ENCODE data around the gene PPM1N. TPM values are rescaled to one million over a fixed set of nuclear protein-coding genes. Genes with fewer than 3 reads are reported as not detected.

The PPM1N gene
- total and polyA plus RNA-seq, 7 donors = 1.2 to 4.2 (median 2.5) TPM

GRCh38 chr19:45468803-45469131, 29.5 kb upstream of the PPM1N start:
- intact Hi-C loops (cut with DNase I) = no loop called here
- TF ChIP-seq POLR2A (IDR thresholded peaks at IDR 0.05) (no peak), EP300 (IDR thresholded peaks at IDR 0.05) (no peak), POLR2AphosphoS5 (IDR thresholded peaks at IDR 0.05) (no peak)
- TF ChIP-seq, protein P1, sequence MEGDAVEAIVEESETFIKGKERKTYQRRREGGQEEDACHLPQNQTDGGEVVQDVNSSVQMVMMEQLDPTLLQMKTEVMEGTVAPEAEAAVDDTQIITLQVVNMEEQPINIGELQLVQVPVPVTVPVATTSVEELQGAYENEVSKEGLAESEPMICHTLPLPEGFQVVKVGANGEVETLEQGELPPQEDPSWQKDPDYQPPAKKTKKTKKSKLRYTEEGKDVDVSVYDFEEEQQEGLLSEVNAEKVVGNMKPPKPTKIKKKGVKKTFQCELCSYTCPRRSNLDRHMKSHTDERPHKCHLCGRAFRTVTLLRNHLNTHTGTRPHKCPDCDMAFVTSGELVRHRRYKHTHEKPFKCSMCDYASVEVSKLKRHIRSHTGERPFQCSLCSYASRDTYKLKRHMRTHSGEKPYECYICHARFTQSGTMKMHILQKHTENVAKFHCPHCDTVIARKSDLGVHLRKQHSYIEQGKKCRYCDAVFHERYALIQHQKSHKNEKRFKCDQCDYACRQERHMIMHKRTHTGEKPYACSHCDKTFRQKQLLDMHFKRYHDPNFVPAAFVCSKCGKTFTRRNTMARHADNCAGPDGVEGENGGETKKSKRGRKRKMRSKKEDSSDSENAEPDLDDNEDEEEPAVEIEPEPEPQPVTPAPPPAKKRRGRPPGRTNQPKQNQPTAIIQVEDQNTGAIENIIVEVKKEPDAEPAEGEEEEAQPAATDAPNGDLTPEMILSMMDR (IDR thresholded peaks at IDR 0.05) = no peak
- Histone ChIP-seq H3K27me3 (no peaks in the 10 kb centered on the region), H3K4me1 (peaks cover 0 to 36% (median 30%) of the 10 kb centered on the region in 4 donors), H3K27ac (peak overlapping the region; percentile 94 to 97 (median 96)), H3K36me3 (no peaks in the 10 kb centered on the region), H3K4me3 (peak overlapping the region; percentile 48 to 76 (median 72)), H3K9me3 (no peaks in the 10 kb centered on the region)
- DNase-seq = no peak
- 0% methylated on average over 19 of the region's 19 CpGs for WGBS, 2 donors

- TF ChIP-seq, protein P1 (IDR thresholded peaks at IDR 0.05) = no peak
- TF ChIP-seq POLR2A (IDR thresholded peaks at IDR 0.05) (peak; percentile 16 to 29), EP300 (IDR thresholded peaks at IDR 0.05) (peak in 3 of 4 donors; percentile 95 to 98 (median 95)), POLR2AphosphoS5 (IDR thresholded peaks at IDR 0.05) (peak; percentile 79 to 96 (median 84))
- 0 to 1% methylated on average over 66 of the region's 66 CpGs for WGBS, 2 donors
- peak overlapping the region; percentile 94 to 97 (median 96) for H3K27ac ChIP-seq
- H3K4me1 ChIP-seq = peaks cover 0 to 36% (median 30%) of the 10 kb centered on the region in 4 donors
- peak; percentile 97 for DNase-seq
- no peaks in the 10 kb centered on the region for H3K27me3 ChIP-seq
- peak overlapping the region; percentile 48 to 76 (median 72) for H3K4me3 ChIP-seq
- H3K36me3 ChIP-seq = no peaks in the 10 kb centered on the region
- no peaks in the 10 kb centered on the region for H3K9me3 ChIP-seq
- intact Hi-C loops (cut with DNase I) = no loop called here
Observed at GRCh38 chr19:45469132-45469944, 28.9 kb upstream of the PPM1N start.

- Histone ChIP-seq H3K4me3 (peak overlapping the region; percentile 48 to 76 (median 72)), H3K27ac (peak overlapping the region; percentile 94 to 97 (median 96)), H3K4me1 (peaks cover 0 to 36% (median 30%) of the 10 kb centered on the region in 4 donors), H3K27me3 (no peaks in the 10 kb centered on the region), H3K9me3 (no peaks in the 10 kb centered on the region), H3K36me3 (no peaks in the 10 kb centered on the region)
- WGBS, 2 donors = 35 to 43% methylated on average over 33 of the region's 33 CpGs
- TF ChIP-seq, protein P1 (IDR thresholded peaks at IDR 0.05) = no peak
- TF ChIP-seq POLR2AphosphoS5 (IDR thresholded peaks at IDR 0.05) (no peak), POLR2A (IDR thresholded peaks at IDR 0.05) (peak; percentile 18 to 49), EP300 (IDR thresholded peaks at IDR 0.05) (no peak)
- no peak for DNase-seq
- intact Hi-C loops (cut with DNase I) = no loop called here
Observed at GRCh38 chr19:45469945-45470761, 28.1 kb upstream of the PPM1N start.

DNA sequence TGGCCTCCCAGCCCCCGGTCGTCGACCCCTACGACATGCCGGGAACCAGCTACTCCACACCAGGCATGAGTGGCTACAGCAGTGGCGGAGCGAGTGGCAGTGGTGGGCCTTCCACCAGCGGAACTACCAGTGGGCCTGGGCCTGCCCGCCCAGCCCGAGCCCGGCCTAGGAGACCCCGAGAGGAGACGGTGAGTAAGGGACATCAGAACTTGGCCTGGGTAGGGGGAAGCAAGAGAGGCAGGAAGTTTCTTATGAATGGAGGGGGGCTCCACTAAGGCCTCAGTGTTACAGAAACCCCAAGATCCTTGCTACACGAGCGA, 27.5 kb upstream of the PPM1N start:
- intact Hi-C loops (cut with DNase I) = no loop called here
- no peak for TF ChIP-seq EP300 (IDR thresholded peaks at IDR 0.05)
- no peak for TF ChIP-seq POLR2AphosphoS5 (IDR thresholded peaks at IDR 0.05)
- TF ChIP-seq POLR2A (IDR thresholded peaks at IDR 0.05) = no peak
- TF ChIP-seq, protein P1 (IDR thresholded peaks at IDR 0.05) = no peak
- Histone ChIP-seq H3K27ac (no peak overlapping the region), H3K4me3 (no peak overlapping the region), H3K9me3 (no peaks in the 10 kb centered on the region), H3K4me1 (peaks cover 0 to 36% (median 30%) of the 10 kb centered on the region in 4 donors), H3K27me3 (no peaks in the 10 kb centered on the region), H3K36me3 (no peaks in the 10 kb centered on the region)
- WGBS, 2 donors = 92 to 93% methylated on average over 15 of the region's 15 CpGs
- no peak for DNase-seq
